WI38 (cell line): ENCODE results near the gene CNST.

Source experiments
- H3K4me3 ChIP-seq: 2 replicates; pipeline ENCODE4 v1.5.1; 2011; ENCODE audit warnings: low read depth, mild to moderate bottlenecking, control low read depth, low read length
- TF ChIP-seq, protein P1 (sequence below): IDR thresholded peaks from 2 replicates; pipeline ENCODE4 v1.5.1; 2012; ENCODE audit warnings: low read depth, mild to moderate bottlenecking, control low read depth, low read length

The CNST gene

DNA sequence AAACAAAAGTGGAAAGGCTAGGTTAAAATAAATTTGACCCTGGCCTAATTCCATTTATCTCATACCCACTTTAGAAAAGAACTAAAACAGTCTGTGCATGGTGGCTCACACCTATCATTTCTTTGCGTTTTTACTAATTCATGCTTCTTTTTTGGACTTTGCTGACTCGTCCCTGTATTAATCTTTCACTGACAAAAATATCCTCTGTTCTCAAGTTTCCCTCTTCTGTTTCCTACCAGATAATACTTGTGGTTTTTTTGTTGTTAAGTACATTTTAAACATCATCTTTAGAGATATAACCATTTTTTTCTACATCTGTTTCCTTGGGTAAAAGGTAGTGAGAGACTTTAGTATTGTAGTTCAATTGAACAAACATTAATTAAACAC is 11.5 kb downstream of the CNST start:
- H3K4me3 ChIP-seq = no peak overlapping the region
- TF ChIP-seq, protein P1, sequence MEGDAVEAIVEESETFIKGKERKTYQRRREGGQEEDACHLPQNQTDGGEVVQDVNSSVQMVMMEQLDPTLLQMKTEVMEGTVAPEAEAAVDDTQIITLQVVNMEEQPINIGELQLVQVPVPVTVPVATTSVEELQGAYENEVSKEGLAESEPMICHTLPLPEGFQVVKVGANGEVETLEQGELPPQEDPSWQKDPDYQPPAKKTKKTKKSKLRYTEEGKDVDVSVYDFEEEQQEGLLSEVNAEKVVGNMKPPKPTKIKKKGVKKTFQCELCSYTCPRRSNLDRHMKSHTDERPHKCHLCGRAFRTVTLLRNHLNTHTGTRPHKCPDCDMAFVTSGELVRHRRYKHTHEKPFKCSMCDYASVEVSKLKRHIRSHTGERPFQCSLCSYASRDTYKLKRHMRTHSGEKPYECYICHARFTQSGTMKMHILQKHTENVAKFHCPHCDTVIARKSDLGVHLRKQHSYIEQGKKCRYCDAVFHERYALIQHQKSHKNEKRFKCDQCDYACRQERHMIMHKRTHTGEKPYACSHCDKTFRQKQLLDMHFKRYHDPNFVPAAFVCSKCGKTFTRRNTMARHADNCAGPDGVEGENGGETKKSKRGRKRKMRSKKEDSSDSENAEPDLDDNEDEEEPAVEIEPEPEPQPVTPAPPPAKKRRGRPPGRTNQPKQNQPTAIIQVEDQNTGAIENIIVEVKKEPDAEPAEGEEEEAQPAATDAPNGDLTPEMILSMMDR = no peak

DNA sequence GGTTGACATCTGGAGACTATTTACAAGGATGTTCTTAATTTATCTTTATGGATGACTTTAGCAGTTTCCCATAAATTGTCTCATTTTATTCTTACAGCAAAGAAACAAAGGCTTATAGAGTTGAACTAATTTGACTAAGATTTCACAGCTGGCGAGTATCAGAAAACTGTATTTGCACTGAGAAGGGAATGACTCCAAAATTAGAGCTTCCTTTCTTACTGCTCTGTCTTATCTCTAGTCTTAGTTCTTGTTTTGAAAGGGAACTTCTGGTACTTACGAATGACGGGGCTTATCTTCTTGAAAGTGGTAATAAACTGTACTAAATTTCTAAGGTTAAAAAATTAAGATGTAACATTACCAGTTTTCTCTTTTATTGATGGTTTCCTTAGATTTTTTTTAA is 13.6 kb downstream of the CNST start:
- H3K4me3 ChIP-seq = no peak overlapping the region
- TF ChIP-seq, protein P1 = no peak

DNA sequence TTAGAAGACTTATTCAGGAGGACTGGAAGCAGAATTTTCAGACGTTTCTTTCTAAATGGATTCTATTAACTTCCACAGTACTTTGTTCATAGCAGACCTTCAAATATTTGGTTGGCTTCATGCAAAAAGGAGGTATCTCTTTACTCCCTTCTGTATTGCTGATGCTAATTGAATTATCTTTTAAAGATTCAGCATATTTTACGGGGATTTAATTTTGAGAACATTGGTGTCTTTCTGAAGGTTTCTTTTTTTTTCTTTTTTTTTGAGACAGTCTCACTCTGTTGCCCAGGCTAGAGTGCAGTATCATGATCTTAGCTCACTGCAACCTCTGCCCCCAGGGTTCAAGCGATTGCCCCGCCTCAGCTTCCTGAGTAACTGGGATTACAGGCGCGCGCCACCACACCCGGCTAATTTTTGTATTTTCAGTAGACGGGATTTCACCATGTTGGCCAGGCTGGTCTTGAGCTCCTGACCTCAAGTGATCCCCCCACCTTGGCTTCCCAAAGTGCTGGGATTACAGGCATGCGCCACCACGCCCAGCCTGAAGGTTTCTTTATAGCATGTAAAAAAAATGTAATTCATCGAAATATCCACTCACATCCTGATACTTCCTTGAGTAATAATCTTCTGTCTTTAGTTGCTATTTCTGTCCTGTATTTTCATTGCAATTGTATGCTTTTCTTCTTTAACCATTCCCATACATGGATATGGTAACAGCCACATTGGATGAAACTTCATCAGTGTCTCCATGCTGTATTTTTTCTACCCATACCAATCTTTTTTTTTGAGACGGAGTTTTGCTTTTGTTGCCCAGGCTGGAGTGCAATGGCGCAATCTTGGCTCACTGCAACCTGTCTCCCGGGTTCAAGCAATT is 14.5 kb downstream of the CNST start:
- TF ChIP-seq, protein P1 = no peak
- no peak overlapping the region for H3K4me3 ChIP-seq

DNA sequence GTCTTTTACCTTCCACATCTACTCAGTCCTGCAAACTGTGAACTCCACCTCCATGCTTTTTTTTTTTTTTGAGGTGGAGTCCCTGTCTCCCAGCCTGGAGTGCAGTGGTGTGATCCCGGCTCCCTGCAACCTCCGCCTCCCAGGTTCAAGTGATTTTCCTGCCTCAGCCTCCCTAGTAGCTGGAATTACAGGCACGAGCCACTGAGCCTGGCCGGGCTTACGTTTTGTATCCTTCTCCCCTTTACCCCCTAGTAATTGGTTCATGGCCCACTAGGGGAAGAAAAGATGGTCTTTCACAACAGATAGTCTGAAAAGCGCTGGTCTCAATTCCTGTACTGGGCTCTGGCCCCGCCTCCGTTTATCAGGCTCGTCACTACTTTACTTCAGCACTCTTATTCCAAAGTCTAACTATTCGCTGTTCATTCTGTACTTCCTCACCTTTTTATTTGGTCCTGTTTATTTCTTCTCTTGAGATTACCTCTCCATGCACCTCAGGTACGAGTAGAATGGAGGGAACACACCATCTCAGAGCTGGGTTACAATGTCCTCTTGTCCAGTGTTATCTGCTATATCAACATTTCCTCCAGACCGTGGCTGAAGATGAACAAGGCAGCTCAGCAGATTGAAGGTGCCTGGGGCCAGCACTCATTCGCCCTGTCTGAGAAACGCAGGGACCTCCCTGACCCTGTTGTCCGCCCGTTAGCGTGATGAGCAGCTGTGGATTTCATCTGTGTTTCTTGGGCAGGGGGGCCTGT is 16.2 kb downstream of the CNST start:
- H3K4me3 ChIP-seq = no peak overlapping the region
- TF ChIP-seq, protein P1 = no peak

DNA sequence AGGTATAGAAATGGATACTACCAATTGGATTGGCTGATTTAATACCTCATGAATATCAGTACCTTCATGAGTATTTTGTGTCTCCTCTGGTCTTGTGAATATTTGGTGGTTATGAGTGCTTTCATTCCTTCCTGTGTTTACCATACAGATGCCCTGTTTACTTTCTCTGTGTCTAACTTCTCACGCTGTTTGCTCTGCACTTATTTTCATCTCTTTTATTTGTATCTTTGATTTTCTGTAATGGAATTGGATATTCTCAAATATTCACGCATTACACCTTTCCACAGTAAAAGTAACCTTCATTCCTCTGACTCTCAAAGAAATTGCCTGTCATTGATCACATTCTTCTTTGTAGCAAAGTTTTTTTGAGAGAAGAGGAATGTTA is 16.8 kb downstream of the CNST start:
- no peak overlapping the region for H3K4me3 ChIP-seq
- TF ChIP-seq, protein P1 = no peak

DNA sequence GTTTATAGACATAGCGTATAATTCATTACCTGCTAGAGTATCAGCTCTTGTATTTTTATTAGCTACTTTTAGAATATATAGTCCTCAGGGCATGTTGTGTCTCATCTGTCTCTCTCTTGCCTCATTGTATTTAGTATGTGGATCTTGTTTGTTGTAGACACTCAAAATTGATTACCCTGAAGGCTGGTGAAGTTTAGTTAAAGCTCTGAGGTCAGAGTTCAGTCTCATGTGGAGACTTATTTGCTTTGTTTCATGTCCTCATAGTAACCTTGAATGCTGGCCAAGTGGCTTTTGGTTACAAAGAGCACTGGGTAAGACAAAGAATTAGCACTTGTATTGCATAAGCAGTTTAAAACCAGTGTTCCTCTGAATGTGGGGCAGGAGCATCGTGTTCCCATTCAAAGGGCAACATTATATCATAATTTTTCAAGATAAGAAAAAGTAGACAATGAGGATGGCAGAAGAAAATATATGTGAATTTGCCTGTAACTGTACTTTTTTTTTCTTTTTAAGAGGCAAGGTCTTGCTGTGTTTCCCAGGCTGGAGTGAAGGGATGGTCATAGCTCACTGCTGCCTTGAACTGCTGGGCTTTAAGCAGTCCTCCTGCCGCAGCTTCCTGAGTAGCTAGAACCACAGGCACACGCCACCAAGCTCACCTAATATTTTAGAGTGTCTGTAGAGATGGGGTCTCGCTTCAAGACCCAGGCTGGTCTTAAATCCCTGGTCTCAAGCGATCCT is 17.4 kb downstream of the CNST start:
- H3K4me3 ChIP-seq = no peak overlapping the region
- TF ChIP-seq, protein P1 = no peak

DNA sequence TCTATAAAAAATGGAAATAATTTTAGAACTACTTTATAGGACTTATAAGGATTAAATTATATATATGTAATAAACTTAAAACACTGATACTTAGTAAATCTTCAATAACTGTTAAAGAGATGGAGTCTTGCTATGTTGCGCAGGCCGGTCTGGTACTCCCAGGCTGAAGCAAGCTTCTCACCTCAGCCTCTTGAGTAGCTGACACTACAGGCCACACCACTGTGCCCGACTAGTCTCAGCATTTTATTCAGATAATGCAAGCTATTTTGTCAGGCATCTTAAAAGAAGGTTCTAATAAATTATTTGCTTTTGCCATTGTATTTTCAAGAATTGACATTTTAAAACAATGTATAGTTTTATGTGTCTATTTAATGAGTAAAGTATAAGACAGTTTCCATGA is 20.8 kb downstream of the CNST start:
- TF ChIP-seq, protein P1 = no peak
- peak overlapping the region; percentile 17; the same call in 1 of the 2 replicates for H3K4me3 ChIP-seq
